NCI-H524 (cell line): ENCODE data around the gene UBAC2.
"Not testable (repeated sequence)": the region's sequence is repeated elsewhere in the genome, so short reads cannot be mapped to it uniquely, and the experiment has no call there.

ENCODE experiments used
- DNase-seq, 2 experiments: peaks; one replicate each; lab custom pipeline; 2025; lab: John Stamatoyannopoulos, UW

The UBAC2 gene

DNA sequence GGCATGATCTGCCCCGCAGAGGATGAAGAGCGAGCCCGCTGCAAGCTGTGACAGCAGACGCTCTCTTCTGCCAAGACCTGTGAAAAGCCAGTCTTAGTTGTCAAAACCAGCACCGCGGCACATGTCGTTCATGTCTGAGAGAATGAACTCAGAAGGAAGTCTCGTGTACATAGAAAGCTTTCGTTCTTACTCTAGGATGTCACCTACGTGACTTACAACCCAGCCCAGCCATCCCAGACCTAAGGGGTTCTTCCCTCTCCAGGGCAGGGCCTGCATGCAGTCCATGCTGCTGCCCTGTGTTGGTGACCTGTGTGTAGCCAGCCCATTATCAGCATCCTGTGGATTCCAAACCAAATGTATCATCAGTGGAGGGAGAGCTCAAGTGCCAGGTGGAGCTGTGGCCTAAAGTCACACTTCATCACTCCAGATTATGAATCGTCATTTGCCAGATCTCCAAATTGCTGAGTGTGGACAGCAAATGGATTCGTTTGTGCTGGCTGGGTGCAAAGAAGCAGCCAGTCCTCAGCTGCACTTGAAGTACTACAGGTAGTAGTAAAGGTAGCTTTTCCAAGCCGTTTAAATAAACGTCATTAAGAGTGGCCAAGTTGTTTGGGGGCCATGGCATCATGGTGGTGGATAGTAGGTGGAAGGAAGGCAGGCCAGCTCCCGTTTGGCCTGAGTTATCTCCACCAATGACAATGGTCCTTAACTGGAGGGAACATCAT is 180.4 kb downstream of the UBAC2 start:
- DNase-seq, result no peak

DNA sequence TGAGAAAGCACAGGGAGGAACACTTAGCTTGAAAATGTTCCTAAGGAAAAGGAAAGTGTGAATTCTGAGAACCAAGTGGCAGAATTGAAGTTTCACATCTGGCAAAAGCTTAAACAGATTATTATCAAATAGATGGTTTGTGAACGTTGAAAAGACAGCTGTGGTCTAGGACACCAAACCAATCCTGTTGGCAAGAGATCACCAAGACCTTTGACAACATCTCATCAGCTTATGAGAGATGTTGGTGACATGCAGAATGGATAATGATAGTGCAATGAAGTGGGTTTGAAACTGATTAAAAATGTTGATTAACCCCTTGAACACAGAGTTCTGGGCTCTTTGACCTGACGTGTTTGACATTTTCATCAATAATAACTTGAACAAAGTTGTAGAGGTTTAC is 181.1 kb downstream of the UBAC2 start:
- no peak for DNase-seq

DNA sequence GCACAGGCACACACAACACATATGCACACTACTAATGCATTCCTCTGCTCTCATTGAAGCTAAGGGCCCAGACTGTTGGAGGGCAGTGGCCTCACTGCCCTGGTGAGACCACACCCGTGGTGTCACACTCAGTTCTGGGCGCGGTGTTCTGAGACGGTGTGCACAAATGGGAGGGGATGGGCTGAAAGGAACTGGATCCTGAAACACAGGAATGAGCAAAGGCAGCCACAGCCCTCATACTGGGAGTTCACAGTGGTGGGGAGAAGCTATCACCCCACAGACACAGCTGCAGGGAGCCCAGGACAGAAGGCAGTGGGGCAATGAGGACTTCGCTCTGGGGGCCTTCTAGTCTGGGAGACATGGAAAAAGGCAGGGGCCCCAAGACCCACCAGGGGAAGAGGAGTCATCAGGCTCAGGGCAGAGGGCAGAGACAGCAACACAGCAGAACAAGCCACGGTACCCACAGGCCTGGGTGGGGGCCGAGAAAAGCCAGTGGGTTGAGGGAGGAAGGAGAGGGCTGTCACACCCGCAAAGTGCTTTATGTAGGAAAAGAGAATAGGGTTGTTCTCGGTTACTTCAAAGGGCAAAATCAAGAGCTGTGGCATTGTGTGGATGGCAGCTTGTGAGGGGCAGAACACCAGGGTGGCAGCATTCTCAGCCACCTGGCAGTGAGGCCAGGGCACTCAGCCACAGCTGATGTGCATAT is 181.9 kb downstream of the UBAC2 start:
- DNase-seq, result no peak

DNA sequence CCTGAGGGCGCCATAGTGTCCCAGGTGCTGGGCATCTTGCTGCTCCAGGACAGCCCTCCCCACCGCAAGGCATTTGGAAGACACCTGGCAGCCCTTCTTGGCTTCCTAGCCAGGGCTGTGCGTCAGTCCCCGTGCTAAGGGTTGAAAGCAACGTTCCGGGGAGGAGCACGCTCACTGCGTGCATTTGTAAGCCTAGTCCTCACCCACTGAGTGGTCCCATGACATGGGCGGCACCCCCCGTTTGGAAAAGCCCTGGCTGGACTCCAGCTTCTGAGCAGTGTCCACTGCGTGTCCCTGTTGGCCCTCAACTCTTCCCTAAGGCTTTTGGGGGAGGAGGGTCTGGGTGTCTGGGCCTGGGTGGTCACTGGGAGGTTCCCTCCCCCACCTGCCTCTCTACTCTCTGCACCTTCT is 182.9 kb downstream of the UBAC2 start:
- no peak for DNase-seq

DNA sequence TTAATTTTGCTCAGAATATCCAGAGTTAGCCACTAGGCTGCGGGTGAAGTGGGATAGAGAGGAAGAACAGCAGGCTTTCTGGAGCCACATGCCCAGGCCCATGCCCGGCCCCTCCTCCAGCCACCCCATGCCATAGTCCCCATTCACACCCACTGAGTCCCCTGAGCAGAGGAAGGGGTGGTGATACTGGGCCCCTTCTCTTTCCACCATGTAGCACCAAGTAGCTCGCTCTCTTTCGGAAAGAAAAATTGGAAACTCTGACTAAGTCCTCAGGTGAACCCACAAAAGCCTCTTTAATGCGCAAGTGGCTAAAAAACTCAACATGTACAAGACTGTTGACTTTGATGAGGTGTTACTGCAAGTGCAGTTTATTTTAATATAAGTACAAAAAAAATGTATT is 183.3 kb downstream of the UBAC2 start:
- DNase-seq, result no peak

DNA sequence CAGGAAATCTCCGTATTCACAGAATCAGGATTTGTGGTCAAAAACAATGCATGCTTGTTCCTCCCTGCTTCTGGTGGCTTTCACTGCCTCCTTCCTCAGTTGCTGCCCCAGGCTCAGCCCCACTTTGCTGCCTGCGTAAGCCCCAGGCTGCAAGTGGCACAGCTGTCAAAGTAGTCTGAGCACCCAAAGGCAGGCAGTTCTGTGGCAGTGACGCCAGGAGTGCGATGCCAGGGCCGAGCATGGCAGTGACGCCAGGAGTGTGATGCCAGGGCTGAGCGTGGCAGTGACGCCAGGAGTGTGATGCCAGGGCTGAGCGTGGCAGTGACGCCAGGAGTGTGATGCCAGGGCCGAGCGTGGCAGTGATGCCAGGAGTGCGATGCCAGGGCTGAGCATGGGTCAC is 183.8 kb downstream of the UBAC2 start:
- no peak for DNase-seq

DNA sequence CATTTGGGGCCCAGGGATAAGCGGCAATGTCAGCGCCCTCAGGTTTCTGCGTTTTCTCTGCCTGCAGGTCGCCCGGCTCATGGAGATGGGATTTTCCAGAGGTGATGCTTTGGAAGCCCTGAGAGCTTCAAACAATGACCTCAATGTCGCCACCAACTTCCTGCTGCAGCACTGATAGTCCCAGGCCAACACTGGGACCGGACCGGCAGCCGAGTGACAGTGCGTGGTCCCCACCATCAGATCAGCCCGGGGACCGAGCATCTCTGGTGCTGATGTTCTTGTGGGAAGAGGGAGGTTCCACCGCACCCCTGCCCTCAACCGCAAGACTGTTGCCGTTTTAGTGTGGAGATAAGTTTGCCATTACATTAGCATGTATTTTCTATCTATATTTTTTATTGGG is 184.5 kb downstream of the UBAC2 start:
- no peak for DNase-seq

DNA sequence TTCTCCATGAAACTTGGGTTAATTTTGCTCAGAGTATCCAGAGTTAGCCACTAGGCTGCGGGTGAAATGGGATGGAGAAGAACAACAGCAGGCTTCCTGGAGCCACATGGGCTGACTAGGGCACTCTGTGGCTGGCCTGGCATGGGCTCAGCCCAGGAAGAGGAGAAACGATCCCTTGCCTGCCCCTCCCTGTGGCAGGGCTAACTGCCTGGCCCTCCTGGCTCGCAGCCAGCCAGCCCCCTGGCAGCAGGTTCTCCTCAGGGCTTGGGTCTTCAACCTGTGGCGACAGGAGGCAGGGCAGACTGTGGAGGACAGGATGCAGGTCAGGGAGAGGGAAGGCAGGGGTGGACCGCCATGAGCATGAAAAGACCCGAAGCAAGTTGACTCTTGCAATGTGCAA is 185.3 kb downstream of the UBAC2 start:
- DNase-seq, result no peak

DNA sequence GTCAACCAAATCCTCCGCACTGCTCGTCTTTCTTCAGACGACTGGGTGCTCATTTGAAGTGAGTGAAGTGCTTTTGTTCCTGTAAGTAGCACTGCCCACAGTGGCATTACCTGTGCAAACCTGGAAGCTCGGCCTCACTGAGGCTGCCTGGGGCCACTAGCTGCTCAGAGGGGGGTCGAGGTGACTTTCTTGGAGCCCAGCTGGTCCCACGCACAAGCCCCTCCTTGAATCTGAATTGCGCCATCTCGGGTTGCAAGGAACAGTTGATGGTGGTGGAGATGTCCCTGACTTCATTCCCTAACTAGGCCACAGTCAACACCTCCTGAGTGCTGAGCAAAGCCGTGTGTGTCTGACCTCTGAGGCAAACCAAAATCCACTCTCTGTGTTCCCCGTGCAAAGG is 185.8 kb downstream of the UBAC2 start:
- no peak for DNase-seq

DNA sequence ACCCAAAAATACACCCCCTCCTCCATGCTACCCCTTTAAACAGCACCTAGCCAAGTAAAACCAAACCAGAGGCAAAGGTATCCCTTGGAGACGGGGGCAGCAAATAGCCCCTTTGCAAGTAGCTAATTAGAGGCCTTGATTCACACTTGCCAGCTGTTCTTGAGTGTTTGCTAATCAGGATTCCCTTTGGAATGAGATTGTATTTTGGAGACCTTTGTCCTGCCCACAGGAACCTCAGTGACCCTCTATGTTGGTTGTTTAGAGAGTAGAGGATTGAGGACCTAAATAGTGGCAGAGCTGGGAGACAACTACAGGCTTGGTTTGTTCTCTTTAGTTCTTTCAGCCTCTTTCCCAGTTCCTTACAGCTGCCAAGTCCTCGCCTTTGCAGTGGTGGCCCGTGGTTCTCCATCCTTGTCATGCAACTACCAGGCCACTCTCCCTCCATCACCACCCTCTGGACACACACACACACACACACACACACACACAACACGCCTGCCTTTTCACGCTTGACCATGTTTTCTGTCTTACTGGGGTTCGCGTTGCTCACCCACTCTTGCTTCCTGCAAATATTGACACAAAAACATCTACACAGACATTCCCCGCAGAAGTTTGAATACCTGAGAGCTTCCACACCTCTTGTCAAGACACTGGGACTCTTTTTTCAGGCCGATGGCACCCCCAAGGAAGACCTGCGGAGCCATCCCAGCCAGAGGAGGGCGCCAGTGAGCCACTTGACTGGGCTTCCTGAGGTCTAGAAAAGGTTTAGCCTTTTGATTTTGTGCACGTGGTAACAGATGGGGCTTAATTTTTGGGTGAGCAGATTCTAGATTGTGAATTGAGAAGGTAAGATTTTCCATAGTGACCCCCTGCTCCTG is 186.5 kb downstream of the UBAC2 start:
- DNase-seq, result peak in 1 of 2 experiments; percentile 22

DNA sequence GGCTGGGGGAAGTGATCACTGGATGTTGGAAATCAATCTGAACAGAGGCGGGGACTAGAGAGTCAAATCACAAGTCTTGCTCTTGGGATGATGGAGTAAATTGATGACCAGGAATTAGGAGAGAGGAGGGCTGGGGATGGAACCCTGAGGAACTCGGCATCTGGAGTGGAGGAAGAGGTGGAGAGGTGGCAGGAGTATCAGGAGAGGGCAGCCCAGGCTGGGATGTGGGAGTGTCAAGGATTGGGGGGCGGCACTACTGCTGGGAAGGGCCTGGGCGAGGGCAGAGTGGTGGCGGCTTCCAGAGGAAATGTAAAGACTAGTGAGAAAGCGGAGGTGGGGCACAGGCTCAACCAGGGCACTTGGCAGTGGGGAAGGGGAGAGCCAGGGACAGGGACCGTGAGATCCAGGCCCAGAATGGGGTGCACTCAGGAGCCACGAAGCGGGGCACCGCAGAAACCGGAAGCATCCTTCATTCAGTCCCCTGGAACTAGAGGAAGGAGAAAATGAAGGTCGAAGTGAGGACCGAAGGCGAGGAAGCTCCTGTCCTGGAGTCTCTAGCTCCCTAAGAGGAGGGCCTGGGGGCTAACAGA is 187.8 kb downstream of the UBAC2 start:
- no peak for DNase-seq

DNA sequence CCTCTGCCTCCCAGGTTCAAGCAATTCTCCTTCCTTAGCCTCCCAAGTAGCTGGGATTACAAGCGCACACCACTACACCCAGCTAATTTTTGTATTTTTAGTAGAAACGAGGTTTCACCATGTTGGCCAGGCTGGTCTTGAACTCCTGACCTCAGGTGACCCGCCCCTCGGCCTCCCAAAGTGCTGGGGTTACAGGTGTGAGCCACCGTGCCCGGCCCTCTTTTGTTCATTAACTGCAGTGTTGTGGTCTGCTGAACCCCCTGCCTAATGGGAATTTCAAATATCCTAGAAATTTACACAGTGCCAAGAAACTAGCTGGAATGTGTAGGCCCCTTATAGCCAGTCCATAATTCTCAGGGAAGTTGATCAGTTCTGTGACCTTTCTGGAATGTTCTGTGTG is 188.4 kb downstream of the UBAC2 start:
- DNase-seq, result not testable (repeated sequence)

DNA sequence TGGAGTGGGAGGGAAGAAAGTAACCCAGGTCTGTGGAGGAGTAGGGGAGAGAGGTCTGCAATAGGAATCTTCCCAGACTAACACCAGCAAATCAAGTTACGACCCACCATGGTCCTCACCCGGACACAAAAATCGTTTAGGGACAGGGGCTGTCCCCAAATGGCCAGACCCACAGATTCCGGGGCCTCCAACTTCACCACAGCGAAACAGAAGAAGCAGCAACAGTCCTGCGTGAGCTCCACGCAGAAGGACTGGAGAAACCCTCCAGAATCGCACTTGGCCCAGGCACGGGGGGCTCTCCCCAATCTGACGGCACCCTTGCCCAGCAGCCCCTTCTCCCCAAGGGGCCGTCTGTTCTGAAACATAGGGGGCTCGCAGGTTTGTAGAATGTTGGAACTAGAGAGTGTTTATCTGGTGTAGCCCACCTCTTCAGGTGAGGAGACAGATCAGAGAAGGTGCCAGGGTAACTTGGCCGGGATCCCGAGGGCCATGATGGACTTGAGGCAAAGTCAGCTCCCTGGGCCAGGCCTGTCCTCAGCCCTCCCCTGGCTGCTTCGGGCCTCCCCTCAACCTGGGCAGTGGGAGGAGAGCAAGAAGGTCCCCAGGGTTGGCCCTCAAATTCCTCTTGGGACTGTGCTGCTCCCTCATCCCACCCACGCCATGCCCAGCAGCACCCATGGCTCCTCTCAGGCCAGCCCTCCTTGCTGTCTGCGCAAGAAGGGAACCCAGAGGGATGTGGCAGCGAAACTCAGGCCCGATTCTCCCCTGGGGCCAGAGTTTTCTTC is 189.1 kb downstream of the UBAC2 start:
- DNase-seq, result no peak

DNA sequence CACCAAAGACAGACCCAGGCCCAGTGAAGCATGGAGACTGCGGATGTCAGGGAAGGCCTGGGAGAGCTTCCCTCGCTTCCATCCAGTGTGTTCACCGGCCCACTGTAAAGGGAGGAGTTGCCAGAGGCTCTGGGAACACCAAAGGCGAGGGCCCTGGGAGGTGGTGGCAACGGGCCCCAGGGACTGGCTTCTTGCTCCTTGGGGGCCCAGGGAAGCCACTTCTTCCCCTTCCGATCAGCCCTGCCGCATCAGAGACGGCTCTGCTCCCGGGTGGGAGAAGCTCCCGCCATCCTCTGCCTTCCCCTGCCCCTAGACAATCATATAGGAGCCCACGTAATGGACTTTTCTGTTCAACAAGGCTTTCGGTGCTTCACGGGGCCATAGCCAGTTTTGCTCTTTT is 189.9 kb downstream of the UBAC2 start:
- DNase-seq, result no peak

DNA sequence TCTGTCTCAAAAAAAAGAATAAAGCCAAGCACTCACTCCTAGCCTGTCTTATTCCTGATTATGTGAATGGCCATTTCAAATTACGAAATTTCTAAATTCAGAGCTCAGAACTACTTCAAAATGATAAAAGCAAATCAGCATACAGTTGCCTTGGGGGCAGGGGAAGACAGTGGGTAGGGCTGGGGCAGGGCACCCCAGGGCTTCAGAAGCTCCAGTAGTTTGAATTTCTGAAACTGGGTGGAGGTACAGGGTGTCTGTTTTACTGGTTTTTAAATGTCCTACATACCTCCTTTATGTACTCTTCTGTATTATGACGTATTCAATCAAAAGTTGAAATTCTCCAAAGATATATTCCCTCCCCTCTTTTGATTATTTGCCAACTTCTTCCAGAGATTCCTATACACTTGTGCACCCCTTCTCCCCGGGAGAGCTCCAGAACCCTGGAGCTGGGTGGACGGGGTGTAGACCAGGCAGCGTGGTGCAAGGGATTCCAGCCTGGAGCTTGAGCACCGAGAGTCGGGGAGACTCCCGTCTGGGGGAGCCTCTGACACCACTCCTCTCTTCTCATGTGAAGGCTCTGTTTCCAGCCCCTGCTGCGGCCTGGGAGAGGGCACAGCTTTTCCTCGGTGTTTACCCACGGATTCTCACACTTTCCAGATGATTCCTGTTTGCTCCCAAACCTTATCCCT is 191.3 kb downstream of the UBAC2 start:
- DNase-seq, result no peak

DNA sequence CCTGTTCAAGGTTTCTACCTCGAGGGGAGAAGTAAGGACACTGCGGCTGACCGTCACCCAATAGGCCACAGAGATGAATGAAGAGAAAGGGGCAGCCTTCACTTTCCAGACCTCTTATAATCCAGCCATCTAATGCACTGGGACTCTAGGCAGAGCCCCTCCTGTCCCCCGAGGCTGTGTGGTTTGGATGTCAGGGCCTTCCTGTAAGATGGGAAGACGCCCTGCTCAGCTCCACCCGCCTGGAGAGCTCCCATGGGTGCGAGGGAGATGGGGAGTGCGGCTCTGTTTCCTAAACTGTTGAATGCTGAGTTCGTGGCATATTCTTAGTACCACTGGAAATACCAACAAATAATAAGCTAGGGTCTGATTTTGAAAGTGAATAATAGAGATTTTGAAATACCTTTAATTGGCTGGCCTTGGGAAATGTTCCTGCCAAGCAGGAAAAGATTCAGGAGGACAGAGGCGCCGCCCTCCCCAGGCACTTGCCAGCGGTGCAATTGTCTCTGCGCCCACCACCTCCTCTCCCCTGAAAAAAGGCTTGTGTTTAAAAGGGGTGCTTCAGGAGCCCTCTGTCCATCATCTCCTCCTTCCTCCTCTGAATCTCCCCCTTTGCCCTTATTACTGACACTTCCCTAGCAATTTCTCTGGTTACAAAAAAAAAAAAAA is 191.9 kb downstream of the UBAC2 start:
- no peak for DNase-seq

DNA sequence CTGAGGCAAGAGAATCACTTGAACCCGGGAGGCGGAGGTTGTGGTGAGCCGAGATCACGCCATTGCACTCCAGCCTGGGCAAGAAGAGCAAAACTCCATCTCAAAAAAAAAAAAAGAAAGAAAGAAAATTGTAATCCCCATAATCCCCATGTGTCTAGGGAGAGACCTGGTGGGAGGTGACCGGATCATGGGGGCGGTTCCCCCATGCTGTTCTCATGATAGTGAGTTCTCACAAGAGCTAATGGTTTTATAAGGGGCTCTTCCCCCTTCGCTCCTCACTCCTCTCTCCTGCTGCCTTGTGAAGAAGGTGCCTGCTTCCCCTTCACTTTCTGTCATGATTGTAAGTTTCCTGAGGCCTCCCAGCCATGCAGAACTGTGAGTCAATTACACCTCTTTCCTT is 192.7 kb downstream of the UBAC2 start:
- not testable (repeated sequence) for DNase-seq

DNA sequence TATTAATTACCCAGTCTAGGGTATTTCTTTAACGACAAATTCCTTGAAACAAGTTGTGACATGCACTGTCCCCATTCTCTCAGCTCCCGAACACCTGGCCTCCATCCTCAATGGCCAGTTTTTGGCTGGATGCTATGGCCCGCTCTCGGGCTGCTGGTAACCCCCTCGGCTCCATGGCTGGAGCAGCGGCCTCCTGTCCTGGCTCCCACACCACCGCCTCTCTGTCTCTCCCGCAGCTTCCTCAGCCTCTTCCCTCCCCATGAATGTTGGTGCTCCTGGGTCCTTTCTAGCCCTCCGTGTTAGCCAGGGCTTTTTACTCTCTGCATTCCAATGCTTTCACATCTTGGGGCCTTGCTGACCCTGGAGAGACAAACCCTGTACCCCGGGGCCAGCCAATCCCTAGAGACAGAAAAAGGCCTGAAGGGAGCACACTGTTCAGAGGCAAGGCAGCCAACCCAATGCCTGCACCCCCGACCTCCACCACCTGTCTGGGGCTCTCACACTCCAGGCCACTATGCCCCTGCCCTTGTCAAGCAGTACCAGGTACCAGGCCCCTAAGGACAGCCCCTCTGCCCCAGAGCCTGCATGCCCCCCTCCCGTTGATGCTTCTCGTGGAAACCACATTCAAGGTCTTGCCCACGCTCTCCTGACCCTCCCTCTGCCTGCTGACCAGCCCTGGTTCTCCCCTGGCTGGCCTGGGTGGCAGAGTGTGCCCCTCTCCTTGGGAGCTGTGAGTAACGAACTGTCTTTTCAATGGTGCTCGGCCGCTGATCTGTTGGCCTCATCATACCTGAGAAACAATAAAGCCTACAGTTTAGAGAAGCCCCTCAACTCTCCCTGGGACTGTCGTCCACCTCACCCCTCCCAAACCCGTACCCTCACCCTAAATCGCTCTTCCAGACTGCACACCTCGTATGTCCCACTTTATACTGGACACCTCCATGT is 193.4 kb downstream of the UBAC2 start:
- no peak for DNase-seq

DNA sequence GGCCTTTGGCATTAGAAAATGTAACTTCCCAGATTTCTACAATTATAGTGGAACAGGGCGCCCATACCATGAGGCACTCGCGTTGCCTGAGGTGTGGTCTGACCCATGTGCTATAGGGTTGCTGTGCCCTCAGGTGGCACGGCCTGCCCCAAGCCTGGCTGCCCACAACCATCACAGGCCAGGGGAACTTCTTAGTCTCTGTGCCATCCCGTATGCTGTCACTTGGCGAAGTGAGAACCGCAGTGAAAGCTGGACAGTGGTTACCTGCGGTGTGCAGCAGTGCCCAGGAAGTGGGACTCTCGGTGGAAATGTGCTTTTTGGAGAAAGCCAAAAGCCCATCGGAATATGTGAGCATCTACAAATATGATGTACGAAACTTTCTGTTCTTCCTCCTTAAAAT is 194.8 kb downstream of the UBAC2 start:
- no peak for DNase-seq
